OCI-LY3 (cell line): Measurements from ENCODE around the gene DENND4A.

Source experiments
- EZH2phosphoT487 ChIP-seq: fragments of 200-600 bp; shearing (Covaris generic); IDR thresholded peaks from 2 replicates; pipeline ENCODE4 v1.6.1; 2018; ENCODE audit warnings: antibody characterized with exemption, mixed run types, low read depth
- TF ChIP-seq, protein P1 (sequence below): fragments of 200-600, 300-600 bp; sonication (generic); IDR thresholded peaks from 2 replicates; pipeline ENCODE4 v1.5.1; 2014; ENCODE audit warnings: antibody characterized with exemption, low read length, low read depth

DNA sequence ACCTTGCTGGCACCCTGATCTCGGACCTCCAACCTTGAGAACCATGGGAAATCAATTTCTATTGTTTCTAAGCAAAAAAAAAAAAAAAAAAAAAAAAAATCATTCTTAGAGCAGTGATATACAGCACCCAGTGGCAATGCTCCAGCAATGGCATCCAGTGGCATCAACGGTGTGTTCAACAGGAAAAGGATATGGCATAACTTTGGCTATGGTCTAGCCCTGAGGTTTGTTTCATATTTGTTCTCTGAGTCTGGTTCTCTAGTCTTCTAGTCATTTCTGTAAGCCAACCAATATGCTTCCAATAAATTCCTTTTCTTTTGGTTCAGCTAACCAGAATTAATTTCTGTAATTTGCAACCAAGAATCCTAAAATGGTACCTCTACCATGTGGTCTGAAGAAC is 19.2 kb downstream of the DENND4A start:
- TF ChIP-seq, protein P1, sequence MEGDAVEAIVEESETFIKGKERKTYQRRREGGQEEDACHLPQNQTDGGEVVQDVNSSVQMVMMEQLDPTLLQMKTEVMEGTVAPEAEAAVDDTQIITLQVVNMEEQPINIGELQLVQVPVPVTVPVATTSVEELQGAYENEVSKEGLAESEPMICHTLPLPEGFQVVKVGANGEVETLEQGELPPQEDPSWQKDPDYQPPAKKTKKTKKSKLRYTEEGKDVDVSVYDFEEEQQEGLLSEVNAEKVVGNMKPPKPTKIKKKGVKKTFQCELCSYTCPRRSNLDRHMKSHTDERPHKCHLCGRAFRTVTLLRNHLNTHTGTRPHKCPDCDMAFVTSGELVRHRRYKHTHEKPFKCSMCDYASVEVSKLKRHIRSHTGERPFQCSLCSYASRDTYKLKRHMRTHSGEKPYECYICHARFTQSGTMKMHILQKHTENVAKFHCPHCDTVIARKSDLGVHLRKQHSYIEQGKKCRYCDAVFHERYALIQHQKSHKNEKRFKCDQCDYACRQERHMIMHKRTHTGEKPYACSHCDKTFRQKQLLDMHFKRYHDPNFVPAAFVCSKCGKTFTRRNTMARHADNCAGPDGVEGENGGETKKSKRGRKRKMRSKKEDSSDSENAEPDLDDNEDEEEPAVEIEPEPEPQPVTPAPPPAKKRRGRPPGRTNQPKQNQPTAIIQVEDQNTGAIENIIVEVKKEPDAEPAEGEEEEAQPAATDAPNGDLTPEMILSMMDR: no peak
- TF ChIP-seq EZH2phosphoT487: no peak
